Fibroblast of lung (primary cell): ENCODE data around the gene LRRC59. TPM values are rescaled to one million over a fixed set of nuclear protein-coding genes. Genes with fewer than 3 reads are reported as not detected.

Experiments used
- DNase-seq, 2 donors: peaks; one replicate each; pipeline versions ENCODE4 v3.0.0 to v3.0.0-alpha.2; 2010; ENCODE audit warnings: low read depth in 2 of 2
- H2AFZ ChIP-seq: 2 replicates; pipeline ENCODE4 v1.5.1; 2012; ENCODE audit warnings: low read length, control low read depth, inconsistent platforms
- H3K27ac ChIP-seq: 2 replicates; pipeline ENCODE4 v1.5.1; 2011; ENCODE audit warnings: low read length, control low read depth; ENCODE audit not compliant: insufficient read depth
- H3K27me3 ChIP-seq: 2 replicates; pipeline ENCODE4 v1.5.1; 2011; ENCODE audit warnings: mild to moderate bottlenecking, low read length; ENCODE audit not compliant: control insufficient read depth, insufficient read depth
- H3K36me3 ChIP-seq: 2 replicates; pipeline ENCODE4 v1.5.1; 2011; ENCODE audit warnings: low read length; ENCODE audit not compliant: control insufficient read depth, insufficient read depth
- H3K4me1 ChIP-seq: 2 replicates; pipeline ENCODE4 v1.5.1; 2011; ENCODE audit warnings: low read length; ENCODE audit not compliant: control insufficient read depth, insufficient read depth; ENCODE audit errors: extremely low read depth
- H3K4me2 ChIP-seq: 2 replicates; pipeline ENCODE4 v1.5.1; 2011; ENCODE audit warnings: low read length, control low read depth; ENCODE audit not compliant: insufficient read depth; ENCODE audit errors: extremely low read depth
- H3K4me3 ChIP-seq, 4 experiments: fragments of 200-600 bp in 1 of 4; sonication (generic) in 1 of 4; replicated peaks in 1 of 4; 2 replicates each; pipeline ENCODE4 v1.5.1; 2011 to 2016; ENCODE audit warnings: low read length in 4 of 4, low read depth in 3 of 4, mild to moderate bottlenecking in 3 of 4, control low read depth in 2 of 4, inconsistent platforms in 1 of 4, mixed read lengths in 1 of 4; ENCODE audit not compliant: insufficient read depth in 1 of 4; ENCODE audit errors: control extremely low read depth in 1 of 4
- H3K79me2 ChIP-seq: 2 replicates; pipeline ENCODE4 v1.5.1; 2012; ENCODE audit warnings: mild to moderate bottlenecking, low read length, inconsistent platforms; ENCODE audit not compliant: control insufficient read depth, insufficient read depth
- H3K9ac ChIP-seq: 2 replicates; pipeline ENCODE4 v1.5.1; 2011; ENCODE audit warnings: mild to moderate bottlenecking, low read length, control low read depth; ENCODE audit not compliant: insufficient read depth
- H3K9me3 ChIP-seq: 2 replicates; pipeline ENCODE4 v1.5.1; 2012; ENCODE audit warnings: low read depth, low read length; ENCODE audit not compliant: control insufficient read depth, insufficient read depth
- H4K20me1 ChIP-seq: 2 replicates; pipeline ENCODE4 v1.5.1; 2011; ENCODE audit warnings: low read length; ENCODE audit not compliant: control insufficient read depth, insufficient read depth; ENCODE audit errors: extremely low read depth
- CTCF ChIP-seq, 2 donors: IDR thresholded peaks in 1 of 2; conservative IDR thresholded peaks in 1 of 2; 1 replicate in 1 of 2; 2 replicates in 1 of 2; pipeline ENCODE4 v1.5.1; 2011 to 2012; ENCODE audit warnings: low read length in 2 of 2, control low read depth in 1 of 2, inconsistent platforms in 1 of 2, low read depth in 1 of 2, mild to moderate bottlenecking in 1 of 2
- EZH2 ChIP-seq: IDR thresholded peaks from 2 replicates; pipeline ENCODE4 v1.5.1; 2012; ENCODE audit warnings: low read length, control low read depth, mild to moderate bottlenecking; ENCODE audit errors: missing control alignments
- polyA plus RNA-seq, 2 donors: library from polyadenylated mRNA; depleted of rRNA in 1 of 2; stranded (reverse) in 1 of 2; unstranded in 1 of 2; fragments of >200 nt; gene quantifications; 2 replicates each; pipeline ENCODE4 v1.2.1, GENCODE V29; 2011 to 2012; ENCODE audit warnings: missing spikeins in 1 of 2
- total RNA-seq: library from RNA; depleted of rRNA; stranded (reverse); fragments of >200 nt; gene quantifications from 2 replicates; pipeline ENCODE4 v1.2.1, GENCODE V29; 2014

LRRC59 gene
- total and polyA plus RNA-seq, 2 donors (not counting 1 experiment from before 2014, with no cell fraction given), result 88.7 to 142 TPM

DNA sequence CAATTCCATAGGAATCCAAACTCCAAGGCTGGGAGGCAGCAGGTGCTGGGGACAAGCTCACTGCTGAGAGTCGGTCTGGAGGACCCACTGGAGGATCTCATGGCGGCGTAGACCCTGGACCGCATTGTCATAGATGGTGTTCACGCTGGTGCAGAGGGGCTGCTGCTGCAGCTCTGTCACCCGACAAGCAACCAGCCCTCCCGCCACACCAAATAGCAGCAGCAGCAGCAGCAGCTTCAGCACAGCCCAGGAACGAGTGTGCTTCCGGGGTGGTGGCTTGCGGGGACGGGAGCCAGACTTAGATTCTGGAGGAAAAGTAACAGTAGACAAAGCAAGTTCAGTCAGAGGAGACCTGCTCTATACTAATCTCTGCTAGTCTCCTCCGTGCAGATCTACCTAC is 14.4 kb downstream of the LRRC59 start:
- H3K36me3 ChIP-seq, result peaks cover 39% of the 10 kb centered on the region
- no peaks in the 10 kb centered on the region for H3K79me2 ChIP-seq
- H2AFZ ChIP-seq, result no peak overlapping the region
- H3K9me3 ChIP-seq, result no peaks in the 10 kb centered on the region
- H3K4me3 ChIP-seq, result no peak overlapping the region
- H3K4me1 ChIP-seq, result no peaks in the 10 kb centered on the region
- TF ChIP-seq EZH2 (no peak), CTCF (conservative IDR thresholded peaks at IDR 0.05 in 1 of 2, IDR thresholded peaks at IDR 0.05 in 1 of 2; ENCODE audit: low read depth in 1 of 2, low read length in 2 of 2) (no peak)
- H3K27ac ChIP-seq, result no peak overlapping the region
- no peaks in the 10 kb centered on the region for H4K20me1 ChIP-seq
- DNase-seq, result no peak
- H3K27me3 ChIP-seq, result no peaks in the 10 kb centered on the region
- no peak overlapping the region for H3K4me2 ChIP-seq
- H3K9ac ChIP-seq, result no peak overlapping the region

DNA sequence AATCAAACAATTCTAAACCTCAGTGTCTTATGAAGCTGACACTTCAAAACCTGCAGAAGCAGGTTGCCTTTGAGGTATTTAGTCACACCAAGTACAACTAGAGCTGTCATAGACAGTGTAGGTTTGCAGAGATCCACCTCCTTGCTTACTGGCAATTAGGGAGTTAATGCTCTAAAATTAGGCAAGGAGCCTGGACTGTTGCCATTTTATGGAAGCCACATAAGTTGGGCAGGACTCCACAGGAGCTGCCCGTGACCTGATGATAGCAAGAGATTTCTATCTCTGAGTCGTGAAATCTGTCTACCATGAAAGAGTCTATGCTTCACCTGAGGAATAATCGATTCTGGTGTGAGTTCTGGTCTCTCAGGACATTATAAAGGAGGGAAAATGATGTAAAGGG is 15.4 kb downstream of the LRRC59 start:
- H3K79me2 ChIP-seq, result no peaks in the 10 kb centered on the region
- peaks cover 35% of the 10 kb centered on the region for H3K36me3 ChIP-seq
- H3K4me3 ChIP-seq, result no peak overlapping the region
- no peaks in the 10 kb centered on the region for H4K20me1 ChIP-seq
- no peak overlapping the region for H3K9ac ChIP-seq
- H3K27ac ChIP-seq, result no peak overlapping the region
- H3K9me3 ChIP-seq, result no peaks in the 10 kb centered on the region
- peak in 1 of 2 donors; percentile 29 for DNase-seq
- H3K4me2 ChIP-seq, result no peak overlapping the region
- H3K27me3 ChIP-seq, result no peaks in the 10 kb centered on the region
- TF ChIP-seq EZH2, result no peak
- TF ChIP-seq CTCF (conservative IDR thresholded peaks at IDR 0.05 in 1 of 2, IDR thresholded peaks at IDR 0.05 in 1 of 2; ENCODE audit: low read depth in 1 of 2, low read length in 2 of 2), result no peak
- no peak overlapping the region for H2AFZ ChIP-seq
- H3K4me1 ChIP-seq, result no peaks in the 10 kb centered on the region

GRCh38 chr17:50381260-50381815 is 16.0 kb downstream of the LRRC59 start:
- no peak overlapping the region for H2AFZ ChIP-seq
- H3K4me2 ChIP-seq, result no peak overlapping the region
- H3K9me3 ChIP-seq, result no peaks in the 10 kb centered on the region
- no peak for TF ChIP-seq CTCF (conservative IDR thresholded peaks at IDR 0.05 in 1 of 2, IDR thresholded peaks at IDR 0.05 in 1 of 2; ENCODE audit: low read depth in 1 of 2, low read length in 2 of 2)
- TF ChIP-seq EZH2, result no peak
- H3K27me3 ChIP-seq, result no peaks in the 10 kb centered on the region
- no peak overlapping the region for H3K4me3 ChIP-seq
- no peaks in the 10 kb centered on the region for H4K20me1 ChIP-seq
- H3K27ac ChIP-seq, result no peak overlapping the region
- DNase-seq, result no peak
- H3K36me3 ChIP-seq, result peaks cover 33% of the 10 kb centered on the region
- H3K9ac ChIP-seq, result no peak overlapping the region
- no peaks in the 10 kb centered on the region for H3K4me1 ChIP-seq
- no peaks in the 10 kb centered on the region for H3K79me2 ChIP-seq
